IMR-90 (cell line): ENCODE data around the gene IRAG1. TPM values are rescaled to one million over a fixed set of nuclear protein-coding genes. Genes with fewer than 3 reads are reported as not detected.

Source experiments
- ATAC-seq: fragments of 200-7000 bp; cut with Tn5 transposase; 2 replicates; pipeline ENCODE4 v1.9.1; 2020; ENCODE audit warnings: low read depth, mild to moderate bottlenecking, moderate library complexity
- BruUV-seq: library from RNA; stranded (reverse); fragments of 400-500 nt; replicated peaks from 2 replicates; lab custom pipeline; 2021; lab: Mats Ljungman, UMichigan
- CTCF ChIA-PET: fragments of 300-600 bp; formaldehyde crosslinking; extraction: SDS; loops from one replicate; lab custom pipeline; 2021; ENCODE audit warnings: antibody characterized with exemption; lab: Yijun Ruan, JAX
- POLR2A ChIA-PET: fragments of 300-600 bp; sonication (Branson Sonifier 250); formaldehyde crosslinking; loops from one replicate; lab custom pipeline; 2022; ENCODE audit warnings: antibody characterized with exemption; ENCODE audit not compliant: unreplicated experiment; lab: Charles Lee
- DNase-seq: peaks from one replicate; pipeline ENCODE4 v3.0.0; 2013
- H2AFZ ChIP-seq: replicated peaks from 2 replicates; pipeline ENCODE3; 2013; ENCODE audit warnings: low read length, mild to moderate bottlenecking; ENCODE audit not compliant: poor library complexity
- H2AK5ac ChIP-seq: 2 replicates; pipeline ENCODE4 v1.6.1; 2013; ENCODE audit warnings: low read depth, low read length, inconsistent platforms
- H2AK9ac ChIP-seq: replicated peaks from 2 replicates; pipeline ENCODE3; 2013; ENCODE audit warnings: mild to moderate bottlenecking, low read depth, low read length, moderate library complexity; ENCODE audit not compliant: poor library complexity
- H2BK120ac ChIP-seq: 2 replicates; pipeline ENCODE4 v1.6.1; 2013; ENCODE audit warnings: low read depth, low read length, inconsistent platforms
- H2BK15ac ChIP-seq: 3 replicates; pipeline ENCODE4 v1.6.1; 2013; ENCODE audit warnings: low read depth, low read length, inconsistent platforms
- H2BK20ac ChIP-seq: 2 replicates; pipeline ENCODE4 v1.6.1; 2013; ENCODE audit warnings: low read depth, mild to moderate bottlenecking, inconsistent platforms, low read length, moderate library complexity
- H2BK5ac ChIP-seq: 2 replicates; pipeline ENCODE4 v1.6.1; 2013; ENCODE audit warnings: mild to moderate bottlenecking, low read depth, low read length, inconsistent platforms; ENCODE audit not compliant: poor library complexity, severe bottlenecking
- H3K14ac ChIP-seq: replicated peaks from 2 replicates; pipeline ENCODE4 v1.6.1; 2013; ENCODE audit warnings: low read depth, low read length, inconsistent platforms
- H3K18ac ChIP-seq: 2 replicates; pipeline ENCODE4 v1.6.1; 2013; ENCODE audit warnings: low read depth, low read length, control low read depth
- H3K23ac ChIP-seq: 2 replicates; pipeline ENCODE4 v1.6.1; 2013; ENCODE audit warnings: low read depth, low read length, inconsistent platforms
- H3K27ac ChIP-seq: 2 replicates; pipeline ENCODE4 v1.5.1; 2013; ENCODE audit warnings: mild to moderate bottlenecking, control low read depth, low read length; ENCODE audit not compliant: insufficient read depth
- H3K27me3 ChIP-seq: 2 replicates; pipeline ENCODE4 v1.6.1; 2013; ENCODE audit warnings: low read length; ENCODE audit not compliant: control insufficient read depth, insufficient read depth
- H3K36me3 ChIP-seq: 2 replicates; pipeline ENCODE4 v1.6.1; 2013; ENCODE audit warnings: low read length, mixed read lengths; ENCODE audit not compliant: control insufficient read depth, insufficient read depth
- H3K4ac ChIP-seq: 2 replicates; pipeline ENCODE4 v1.6.1; 2013; ENCODE audit warnings: low read depth, low read length, inconsistent platforms
- H3K4me1 ChIP-seq: 2 replicates; pipeline ENCODE4 v1.6.1; 2013; ENCODE audit warnings: low read length, mixed read lengths; ENCODE audit not compliant: control insufficient read depth, insufficient read depth
- H3K4me2 ChIP-seq: 2 replicates; pipeline ENCODE4 v1.6.1; 2013; ENCODE audit warnings: low read depth, mild to moderate bottlenecking, control low read depth, low read length, moderate library complexity
- H3K4me3 ChIP-seq: 2 replicates; pipeline ENCODE4 v1.5.1; 2013; ENCODE audit warnings: low read depth, mild to moderate bottlenecking, control low read depth, low read length, moderate library complexity; ENCODE audit not compliant: insufficient read depth
- H3K56ac ChIP-seq: 2 replicates; pipeline ENCODE4 v1.6.1; 2013; ENCODE audit warnings: low read length, inconsistent platforms; ENCODE audit not compliant: insufficient read depth; ENCODE audit errors: extremely low read depth
- H3K79me1 ChIP-seq, 2 experiments: 2 replicates each; pipeline ENCODE4 v1.6.1; 2013; ENCODE audit warnings: low read length in 2 of 2, inconsistent platforms in 1 of 2, low read depth in 1 of 2
- H3K9ac ChIP-seq: 2 replicates; pipeline ENCODE4 v1.6.1; 2013; ENCODE audit warnings: low read depth, low read length, control low read depth
- H3K9me1 ChIP-seq: 2 replicates; pipeline ENCODE4 v1.6.1; 2013; ENCODE audit warnings: low read length, inconsistent platforms; ENCODE audit not compliant: insufficient read depth
- H3K9me3 ChIP-seq: 2 replicates; pipeline ENCODE4 v1.6.1; 2013; ENCODE audit warnings: low read length; ENCODE audit not compliant: control insufficient read depth, insufficient read depth
- H4K20me1 ChIP-seq: 2 replicates; pipeline ENCODE4 v1.6.1; 2013; ENCODE audit warnings: low read length, inconsistent platforms; ENCODE audit not compliant: insufficient read depth
- H4K5ac ChIP-seq: 2 replicates; pipeline ENCODE4 v1.6.1; 2013; ENCODE audit warnings: mild to moderate bottlenecking, low read depth, low read length, control low read depth
- H4K8ac ChIP-seq, 2 experiments: 2 replicates each; pipeline ENCODE4 v1.6.1; 2013; ENCODE audit warnings: low read depth in 2 of 2, low read length in 2 of 2, control low read depth in 1 of 2, inconsistent platforms in 1 of 2
- H4K91ac ChIP-seq: 2 replicates; pipeline ENCODE4 v1.6.1; 2013; ENCODE audit warnings: low read depth, low read length, inconsistent platforms; ENCODE audit not compliant: insufficient read depth
- BHLHE40 ChIP-seq: fragments of 150-350 bp; IDR thresholded peaks from 2 replicates; pipeline ENCODE4 v1.6.1; 2016; ENCODE audit warnings: mild to moderate bottlenecking, low read depth, low read length
- RCOR1 ChIP-seq: IDR thresholded peaks from 2 replicates; pipeline ENCODE4 v1.6.1; 2012; ENCODE audit warnings: mild to moderate bottlenecking, low read length, improper control_type of control experiment; ENCODE audit not compliant: insufficient replicate concordance
- WGBS, 2 experiments: methylation state at CpG; one replicate each; pipeline versions ENCODE4 v1.1.5 to v1.1.7; 2013; ENCODE audit warnings: missing lambda C conversion rate in 2 of 2; ENCODE audit not compliant: insufficient read length in 1 of 2; ENCODE audit errors: extremely low coverage in 2 of 2; 5-methylcytosine and 5-hydroxymethylcytosine counted together
- dilution Hi-C: fragments of 300-500 bp; cut with HindIII; formaldehyde crosslinking; loops from one replicate; pipeline ENCODE4 v1.14.3; 2018; ENCODE audit warnings: low sequenced_read_pairs; ENCODE audit not compliant: unreplicated experiment
- in situ Hi-C: fragments of 300-500 bp; cut with MboI; formaldehyde crosslinking; loops from 3 replicates; pipeline ENCODE4 v1.14.3; 2019; ENCODE audit warnings: low sequenced_read_pairs, inconsistent platforms, mixed read lengths
- intact Hi-C: fragments of 100-400 bp; cut with micrococcal nuclease; formaldehyde crosslinking; loops from 2 replicates; pipeline ENCODE4 v1.10.0; 2022
- polyA plus RNA-seq, 3 experiments: library from polyadenylated mRNA; depleted of rRNA; stranded (reverse); fragments of >200 nt; gene quantifications; 2 replicates each; pipeline ENCODE4 v1.2.3, GENCODE V29; 2012; ENCODE audit warnings: low replicate concordance in 1 of 3
- total RNA-seq: library from RNA; depleted of rRNA; stranded (reverse); fragments of >200 nt; gene quantifications from 2 replicates; pipeline ENCODE4 v1.2.3, GENCODE V29; 2012

The IRAG1 gene
- total and polyA plus RNA-seq, 2 of the 4 experiments (the other 2 are of a cell fraction), result 19.4 to 25.8 TPM

GRCh38 chr11:10674911-10675440 is 18.6 kb downstream of the IRAG1 start:
- 80% methylated on average over 6 of the region's 10 CpGs; no CpG with 5 or more reads in 1 of the 2 experiments for WGBS, 2 experiments

More at GRCh38 chr11:10674911-10675440, 18.6 kb downstream of the IRAG1 start:
- Histone ChIP-seq H3K27me3 (no peaks in the 10 kb centered on the region), H2AK9ac (peak overlapping the region; percentile 76), H3K14ac (peak overlapping the region; percentile 88), H4K5ac (peak overlapping the region; percentile 75; the same call in 1 of the 2 replicates), H3K4me3 (no peak overlapping the region), H3K23ac (peak overlapping the region; percentile 66), H4K91ac (peak overlapping the region; percentile 97), H3K9ac (no peak overlapping the region), H3K4ac (peak overlapping the region; percentile 80), H2BK5ac (peak overlapping the region; percentile 79), H3K18ac (peak overlapping the region; percentile 24; the same call in 1 of the 2 replicates), H3K56ac (no peak overlapping the region), H3K9me3 (no peaks in the 10 kb centered on the region), H2AK5ac (peak overlapping the region; percentile 89), H2BK20ac (peak overlapping the region; percentile 64), H3K4me2 (no peak overlapping the region), H4K20me1 (no peaks in the 10 kb centered on the region), H2BK15ac (peak overlapping the region; percentile 92; the same call in 2 of the 3 replicates), H3K9me1 (peaks cover 40% of the 10 kb centered on the region), H3K4me1 (peaks cover 21% of the 10 kb centered on the region), H3K27ac (peak overlapping the region; percentile 83; the same call in 1 of the 2 replicates), H3K36me3 (peaks cover 22% of the 10 kb centered on the region), H2AFZ (peak overlapping the region; percentile 12), H2BK120ac (peak overlapping the region; percentile 89), H4K8ac (peak overlapping the region; percentile 73 to 77; a peak in 3 of 4 replicates), H3K79me1 (peaks cover 35 to 72% of the 10 kb centered on the region in 2 experiments)
- intact Hi-C loops (no loop called here), in situ Hi-C loops (no loop called here), dilution Hi-C loops (no loop called here)
- CTCF ChIA-PET, result no interaction called here
- peak; percentile 19 for ATAC-seq
- POLR2A ChIA-PET, result no interaction called here
- BruUV-seq, result no TSS peak
- no peak for DNase-seq
- TF ChIP-seq RCOR1 (no peak), BHLHE40 (peak; percentile 43; the same call in 1 of the 2 replicates)
